NB4 (cell line): ENCODE measurements around the gene KRTCAP2.
A peak's percentile ranks its signal among the peaks of the same experiment; 100 is the strongest.

Experiments used
- DNase-seq: peaks from one replicate; pipeline ENCODE4 v3.0.0; 2010; ENCODE audit warnings: low read depth
- H3K4me3 ChIP-seq: one replicate; pipeline ENCODE4 v1.5.1; 2011; ENCODE audit warnings: mild to moderate bottlenecking, low read depth, low read length, moderate library complexity
- CTCF ChIP-seq: IDR thresholded peaks from one replicate; pipeline ENCODE4 v1.5.1; 2012; ENCODE audit warnings: low read depth, low read length
- MAX ChIP-seq: IDR thresholded peaks from 2 replicates; pipeline ENCODE4 v1.6.1; 2011; ENCODE audit warnings: low read depth, low read length
- MYC ChIP-seq: IDR thresholded peaks from 2 replicates; pipeline ENCODE4 v1.6.1; 2011; ENCODE audit warnings: low read depth, low read length
- POLR2A ChIP-seq: IDR thresholded peaks from 2 replicates; pipeline ENCODE4 v1.6.1; 2011; ENCODE audit warnings: mild to moderate bottlenecking; ENCODE audit not compliant: insufficient read length; ENCODE audit errors: extremely low read depth

The KRTCAP2 gene

GRCh38 chr1:155130272-155131006 is 42.7 kb downstream of the KRTCAP2 start:
- DNase-seq: no peak
- TF ChIP-seq MYC: no peak
- no peak for TF ChIP-seq POLR2A
- TF ChIP-seq MAX: no peak
- TF ChIP-seq CTCF: no peak
- no peak overlapping the region for H3K4me3 ChIP-seq

- no peak for TF ChIP-seq MAX
- H3K4me3 ChIP-seq: no peak overlapping the region
- DNase-seq: no peak
These were observed 44.2 kb downstream of the KRTCAP2 start for GRCh38 chr1:155128755-155129473.

GRCh38 chr1:155127967-155128754 is 44.9 kb downstream of the KRTCAP2 start:
- H3K4me3 ChIP-seq: peak overlapping the region; percentile 21
- no peak for DNase-seq
- TF ChIP-seq MYC (no peak), CTCF (no peak), MAX (no peak), POLR2A (no peak)

- TF ChIP-seq MYC: no peak
- peak within 1 kb of the TSS; percentile 38 for H3K4me3 ChIP-seq
- DNase-seq: peak; percentile 47
These were observed 45.8 kb downstream of the KRTCAP2 start, which contains the start of gene EFNA1 for GRCh38 chr1:155127105-155127966. TSS of gene EFNA1 (plus strand) at chr1:155127876. CDS start at chr1:155127978, 102 bp downstream.

- TF ChIP-seq POLR2A (no peak), MAX (no peak), CTCF (no peak), MYC (no peak)
- DNase-seq: no peak
- H3K4me3 ChIP-seq: no peak overlapping the region
These were observed 46.5 kb downstream of the KRTCAP2 start for GRCh38 chr1:155126556-155127104.

GRCh38 chr1:155125946-155126555 is 47.1 kb downstream of the KRTCAP2 start:
- no peak for DNase-seq
- TF ChIP-seq POLR2A (no peak), MYC (no peak), CTCF (no peak), MAX (no peak)
- no peak overlapping the region for H3K4me3 ChIP-seq
